Measurements from ENCODE around the gene GPX7.

GPX7 gene

DNA sequence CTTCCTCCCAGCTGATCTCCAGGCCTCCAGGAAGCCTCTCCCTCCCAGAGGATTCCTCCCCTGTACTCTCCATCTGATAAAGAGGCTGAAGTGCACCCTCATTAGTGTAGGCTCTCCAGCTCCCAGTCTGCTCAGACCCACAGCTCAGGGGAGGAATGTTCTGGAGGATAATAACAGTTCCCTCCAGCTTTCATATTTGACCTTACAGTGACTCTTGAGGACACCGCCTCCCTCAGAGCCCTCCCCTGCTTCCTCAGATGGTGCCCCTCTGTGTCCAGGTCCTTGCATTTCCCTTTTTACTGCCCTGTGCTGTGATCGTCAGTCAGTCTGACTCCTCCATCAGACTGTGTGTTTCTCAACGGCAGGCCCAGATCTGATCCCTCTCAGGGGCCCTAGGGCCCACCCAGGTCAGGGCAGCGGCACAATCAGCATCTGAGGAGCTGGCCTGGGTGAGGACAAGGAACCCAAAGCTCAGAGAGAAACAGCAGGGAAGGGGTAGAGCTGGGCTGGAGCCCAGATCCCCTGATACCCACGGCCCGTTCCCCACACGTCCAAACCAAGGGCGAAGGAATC lies 29.7 kb downstream of the GPX7 start:
- DNase-seq = no peak

DNA sequence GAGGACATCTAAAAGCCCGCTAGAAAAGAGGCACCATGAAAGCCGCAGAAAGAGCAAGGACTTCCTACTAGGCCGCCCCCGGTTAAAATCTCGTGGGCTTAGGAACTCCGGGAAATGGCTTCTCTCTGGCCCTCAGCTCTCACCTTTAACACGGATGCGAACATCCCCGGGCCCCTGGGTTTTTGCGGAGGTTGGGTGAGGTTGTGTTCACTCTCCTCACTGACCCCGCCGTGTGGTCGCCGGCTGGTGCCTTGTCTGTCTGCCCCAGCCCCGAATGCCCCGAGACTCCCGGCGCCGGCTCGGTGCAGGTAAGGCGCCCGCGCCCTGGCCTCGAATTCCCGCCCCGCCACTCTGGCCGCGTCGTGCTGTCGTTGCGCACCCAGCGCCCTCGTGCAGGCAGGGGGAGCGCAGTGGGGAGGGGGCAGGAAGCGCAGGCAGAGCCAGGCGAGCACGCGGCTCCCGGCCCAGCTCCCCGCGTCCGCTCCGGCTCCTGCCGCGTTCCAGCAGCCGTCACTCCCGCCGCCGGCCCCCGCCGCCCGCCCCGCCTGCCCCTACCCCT lies 30.6 kb downstream of the GPX7 start, which contains the start of gene SHISAL2A:
Gene SHISAL2A, plus strand, starts transcription at position 437 of the 559 bp plus-strand sequence. CDS start 326 bp downstream, outside the sequence.
- no peak for DNase-seq

GRCh38 chr1:52633291-52633754 lies 31.2 kb downstream of the GPX7 start:
- DNase-seq = no peak

DNA sequence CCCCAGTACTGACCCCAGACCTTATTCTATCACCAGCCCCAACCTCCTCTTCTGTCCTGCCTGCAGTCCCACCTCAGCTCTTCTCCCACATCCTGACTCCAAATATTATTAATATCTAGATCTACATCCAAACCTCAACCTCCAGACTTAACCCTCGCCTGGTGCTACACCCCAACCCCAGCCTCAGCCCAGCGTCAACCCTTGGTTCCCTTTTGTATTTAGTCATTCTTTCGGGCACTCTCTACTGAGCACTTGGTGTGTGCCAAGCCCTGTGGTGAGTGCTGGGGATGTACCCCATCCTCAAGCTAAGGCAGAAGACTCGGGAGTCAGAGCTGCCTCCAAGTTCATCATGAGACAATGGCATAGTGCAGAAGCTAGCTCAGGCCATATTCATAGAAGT lies 31.9 kb downstream of the GPX7 start:
- DNase-seq = no peak

- DNase-seq = no peak
Observed at GRCh38 chr1:52635321-52636089, 33.3 kb downstream of the GPX7 start.

- DNase-seq = no peak
Observed at GRCh38 chr1:52636721-52637695, 34.8 kb downstream of the GPX7 start.

GRCh38 chr1:52637946-52638345 lies 35.8 kb downstream of the GPX7 start:
- DNase-seq = no peak

DNA sequence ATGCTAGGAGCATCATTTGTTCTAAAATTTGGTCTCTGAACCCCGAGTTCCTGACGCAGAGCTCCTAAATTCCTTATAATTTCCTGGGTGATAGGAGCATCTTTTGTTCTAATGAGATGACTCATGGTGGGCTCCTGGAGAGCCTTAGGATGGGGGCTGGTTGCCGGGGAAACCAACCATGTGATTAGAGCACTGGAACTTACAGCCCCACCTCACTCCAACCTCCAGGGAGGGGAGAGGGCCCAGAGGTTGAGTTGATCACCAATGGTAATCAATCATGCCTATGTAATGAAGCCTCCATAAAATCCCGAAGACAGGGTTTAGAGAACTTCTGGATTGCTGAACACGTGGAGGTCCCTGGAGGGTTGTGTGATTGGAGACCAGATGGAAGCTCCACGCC lies 38.5 kb downstream of the GPX7 start:
- DNase-seq = peak; percentile 27

DNA sequence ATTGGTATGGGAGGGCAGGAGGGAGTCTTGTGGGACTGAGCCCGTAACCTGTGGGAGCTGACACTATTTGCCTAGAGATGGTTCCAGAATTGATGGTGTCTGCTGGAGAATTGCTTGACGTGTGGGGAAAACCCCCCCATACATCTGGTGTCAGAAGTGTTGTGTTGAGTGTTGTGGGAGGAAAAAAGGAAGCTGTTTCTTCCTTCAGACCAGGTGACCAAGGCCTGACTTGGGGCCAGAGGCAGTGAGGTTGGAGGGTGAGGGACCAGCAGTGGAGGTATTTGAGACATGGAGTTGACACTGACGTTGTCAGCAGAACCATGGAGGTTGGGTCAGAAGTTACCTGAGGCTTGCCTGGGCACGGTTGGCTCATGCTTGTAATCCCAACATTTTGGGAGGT lies 39.1 kb downstream of the GPX7 start:
- DNase-seq = no peak

DNA sequence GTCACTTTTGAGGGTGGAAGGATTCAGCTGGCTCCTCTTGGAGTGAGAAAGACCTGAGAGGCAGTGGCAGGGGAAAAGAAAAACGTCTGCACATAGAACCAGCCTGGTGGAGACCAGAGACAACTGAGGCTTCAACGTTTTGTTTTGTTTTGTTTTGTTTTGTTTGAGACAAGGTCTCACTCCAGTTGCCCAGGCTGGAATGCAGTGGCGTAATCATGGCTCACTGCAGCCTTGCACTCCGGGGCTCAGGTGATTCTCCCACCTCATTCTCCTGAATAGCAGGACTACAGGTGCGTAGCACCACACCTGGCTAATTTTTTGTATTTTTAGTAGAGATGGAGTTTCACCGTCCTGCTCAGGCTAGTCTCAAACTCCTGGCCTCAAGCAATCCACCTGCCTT lies 43.1 kb downstream of the GPX7 start:
- DNase-seq = no peak

- DNase-seq = no peak
Observed at GRCh38 chr1:52651904-52652303, 49.7 kb downstream of the GPX7 start.

- DNase-seq = no peak
Observed at GRCh38 chr1:52653207-52653849, 51.2 kb downstream of the GPX7 start.

GRCh38 chr1:52654063-52654462 lies 51.9 kb downstream of the GPX7 start:
- no peak for DNase-seq

GRCh38 chr1:52657702-52658101 lies 55.5 kb downstream of the GPX7 start:
- DNase-seq = no peak
